ENCODE data around the gene CHRNB2.
A peak's percentile ranks its signal among the peaks of the same experiment; 100 is the strongest.

Gene CHRNB2

GRCh38 chr1:154582885-154583284 is 15.3 kb downstream of the CHRNB2 start:
- FAIRE-seq = no peak

- FAIRE-seq = no peak
These were observed 16.2 kb downstream of the CHRNB2 start for GRCh38 chr1:154583773-154584172.

- no peak for FAIRE-seq
These were observed 16.9 kb downstream of the CHRNB2 start for GRCh38 chr1:154584267-154584994.

- FAIRE-seq = no peak
These were observed 18.7 kb downstream of the CHRNB2 start for GRCh38 chr1:154586231-154586630.

GRCh38 chr1:154586641-154587040 is 19.1 kb downstream of the CHRNB2 start:
- no peak for FAIRE-seq

GRCh38 chr1:154589780-154590179 is 22.2 kb downstream of the CHRNB2 start:
- no peak for FAIRE-seq

GRCh38 chr1:154590756-154591155 is 23.2 kb downstream of the CHRNB2 start:
- FAIRE-seq = no peak

- no peak for FAIRE-seq
These were observed 23.6 kb downstream of the CHRNB2 start for GRCh38 chr1:154591206-154591605.

- FAIRE-seq = no peak
These were observed 25.8 kb downstream of the CHRNB2 start for GRCh38 chr1:154593390-154593789.

GRCh38 chr1:154594811-154595210 is 27.2 kb downstream of the CHRNB2 start:
- FAIRE-seq = no peak

GRCh38 chr1:154595621-154596020 is 28.0 kb downstream of the CHRNB2 start:
- peak; percentile 75 for FAIRE-seq

GRCh38 chr1:154598871-154599635 is 31.5 kb downstream of the CHRNB2 start:
- FAIRE-seq = no peak

- FAIRE-seq = no peak
These were observed 32.1 kb downstream of the CHRNB2 start for GRCh38 chr1:154599658-154600057.

GRCh38 chr1:154603317-154603716 is 35.7 kb downstream of the CHRNB2 start:
- FAIRE-seq = no peak

- FAIRE-seq = no peak
These were observed 38.0 kb downstream of the CHRNB2 start for GRCh38 chr1:154605534-154605933.

GRCh38 chr1:154607106-154607608 is 39.6 kb downstream of the CHRNB2 start:
- FAIRE-seq = no peak

GRCh38 chr1:154607609-154608396 is 40.2 kb downstream of the CHRNB2 start, which contains the start of gene ADAR:
ADAR (minus strand) TSS chr1:154608186; CDS start chr1:154608006, 180 bp downstream.
- no peak for FAIRE-seq

GRCh38 chr1:154608397-154609270 is 41.1 kb downstream of the CHRNB2 start:
- FAIRE-seq = no peak

GRCh38 chr1:154609398-154610380 is 42.1 kb downstream of the CHRNB2 start:
- FAIRE-seq = no peak

- FAIRE-seq = no peak
These were observed 43.7 kb downstream of the CHRNB2 start for GRCh38 chr1:154611150-154611862.

All from endometrium (tissue), 2 donors.